GM12878 (cell line): Measurements from ENCODE around the gene DPP9. TPM values are rescaled to one million over a fixed set of nuclear protein-coding genes. Genes with fewer than 3 reads are reported as not detected.

ENCODE experiments used
- CBX5 ChIP-seq: sonication (generic); IDR thresholded peaks from 2 replicates; pipeline ENCODE4 v1.6.1; 2016; ENCODE audit warnings: low read depth, moderate library complexity, mild to moderate bottlenecking, inconsistent platforms
- ETV6 ChIP-seq, 2 experiments: fragments of 450-650 bp in 1 of 2; IDR thresholded peaks in 1 of 2; conservative IDR thresholded peaks in 1 of 2; 2 replicates each; pipeline ENCODE4 v1.6.1; 2014; ENCODE audit warnings: antibody characterized with exemption in 1 of 2, borderline replicate concordance in 1 of 2, low read depth in 1 of 2, mild to moderate bottlenecking in 1 of 2, moderate library complexity in 1 of 2
- POU2F2 ChIP-seq: IDR thresholded peaks from 3 replicates; pipeline ENCODE4 v1.6.1; 2011; ENCODE audit warnings: low read depth, mild to moderate bottlenecking, low read length, borderline replicate concordance
- ZBTB4 ChIP-seq: fragments of 450-650 bp; formaldehyde crosslinking; IDR thresholded peaks from 2 replicates; pipeline ENCODE4 v1.4.0; 2022; ENCODE audit warnings: mild to moderate bottlenecking, moderate library complexity
- ZNF217 ChIP-seq: fragments of 450-650 bp; IDR thresholded peaks from 2 replicates; pipeline ENCODE4 v1.6.1; 2017; ENCODE audit warnings: antibody characterized with exemption, mild to moderate bottlenecking
- polyA plus RNA-seq, 11 experiments: library from polyadenylated mRNA; depleted of rRNA in 4 of 11; unstranded in 6 of 11; stranded (reverse) in 5 of 11; fragments of >200 nt; fragmentation: Nextera tagmentation in 4 of 11; fragmentation: Illumina TruSeq in 1 of 11; extraction: Ambion mirVana in 4 of 11; extraction: Trizol in 1 of 11; gene quantifications; 1 replicate in 1 of 11; 2 replicates in 10 of 11; pipeline versions ENCODE4 v1.2.1 to v1.2.3, GENCODE V29; 2011 to 2016; ENCODE audit warnings: inconsistent platforms in 2 of 11, missing spikeins in 2 of 11, low read depth in 1 of 11
- total RNA-seq, 4 experiments: library from RNA; depleted of rRNA in 3 of 4; stranded (reverse); fragments of >200 nt in 3 of 4; fragmentation: Illumina TruSeq in 1 of 4; extraction: Trizol in 1 of 4; gene quantifications; 2 replicates each; pipeline versions ENCODE4 v1.2.1 to v1.2.3, GENCODE V29; 2013 to 2021
- TF ChIP-seq, protein P1 (sequence below): fragments of 450-650 bp; formaldehyde crosslinking; IDR thresholded peaks from 2 replicates; pipeline ENCODE4 v1.4.0; 2020; ENCODE audit warnings: mild to moderate bottlenecking, moderate library complexity

DPP9 gene
- total and polyA plus RNA-seq, 10 of the 15 experiments (the other 5 are each of a cell fraction or from before 2014, with no cell fraction given): 0.64 to 58.6 (median 27.6) TPM

DNA sequence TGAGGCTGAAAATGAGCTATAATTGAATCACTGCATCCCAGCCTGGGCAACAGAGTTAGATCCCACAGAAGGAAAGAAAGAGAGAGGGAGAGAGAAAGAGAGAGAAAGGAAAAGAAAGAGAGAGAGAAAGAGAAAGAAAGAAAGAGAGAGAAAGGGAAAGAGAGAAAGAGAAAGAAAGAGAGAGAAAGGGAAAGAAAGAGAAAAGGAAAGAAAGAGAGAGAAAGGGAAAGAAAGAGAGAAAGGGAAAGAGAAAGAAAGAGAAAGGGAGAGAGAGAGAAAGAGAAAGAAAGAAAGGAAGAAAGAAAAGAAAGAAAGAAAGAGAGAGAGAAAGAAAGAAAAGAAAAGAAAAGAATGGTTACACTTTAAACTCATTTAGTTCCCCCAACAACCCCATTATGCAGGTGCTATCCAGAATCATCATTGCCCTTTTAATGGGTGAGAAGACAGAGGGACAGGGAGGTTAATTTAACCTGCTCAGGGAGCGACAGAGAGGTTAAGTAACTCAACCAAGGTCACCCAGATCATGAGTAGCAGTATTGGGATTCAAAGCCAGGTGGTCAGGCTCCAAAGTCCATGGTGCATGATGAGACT, 10.2 kb upstream of the DPP9 start (continued):
- TF ChIP-seq, protein P1, sequence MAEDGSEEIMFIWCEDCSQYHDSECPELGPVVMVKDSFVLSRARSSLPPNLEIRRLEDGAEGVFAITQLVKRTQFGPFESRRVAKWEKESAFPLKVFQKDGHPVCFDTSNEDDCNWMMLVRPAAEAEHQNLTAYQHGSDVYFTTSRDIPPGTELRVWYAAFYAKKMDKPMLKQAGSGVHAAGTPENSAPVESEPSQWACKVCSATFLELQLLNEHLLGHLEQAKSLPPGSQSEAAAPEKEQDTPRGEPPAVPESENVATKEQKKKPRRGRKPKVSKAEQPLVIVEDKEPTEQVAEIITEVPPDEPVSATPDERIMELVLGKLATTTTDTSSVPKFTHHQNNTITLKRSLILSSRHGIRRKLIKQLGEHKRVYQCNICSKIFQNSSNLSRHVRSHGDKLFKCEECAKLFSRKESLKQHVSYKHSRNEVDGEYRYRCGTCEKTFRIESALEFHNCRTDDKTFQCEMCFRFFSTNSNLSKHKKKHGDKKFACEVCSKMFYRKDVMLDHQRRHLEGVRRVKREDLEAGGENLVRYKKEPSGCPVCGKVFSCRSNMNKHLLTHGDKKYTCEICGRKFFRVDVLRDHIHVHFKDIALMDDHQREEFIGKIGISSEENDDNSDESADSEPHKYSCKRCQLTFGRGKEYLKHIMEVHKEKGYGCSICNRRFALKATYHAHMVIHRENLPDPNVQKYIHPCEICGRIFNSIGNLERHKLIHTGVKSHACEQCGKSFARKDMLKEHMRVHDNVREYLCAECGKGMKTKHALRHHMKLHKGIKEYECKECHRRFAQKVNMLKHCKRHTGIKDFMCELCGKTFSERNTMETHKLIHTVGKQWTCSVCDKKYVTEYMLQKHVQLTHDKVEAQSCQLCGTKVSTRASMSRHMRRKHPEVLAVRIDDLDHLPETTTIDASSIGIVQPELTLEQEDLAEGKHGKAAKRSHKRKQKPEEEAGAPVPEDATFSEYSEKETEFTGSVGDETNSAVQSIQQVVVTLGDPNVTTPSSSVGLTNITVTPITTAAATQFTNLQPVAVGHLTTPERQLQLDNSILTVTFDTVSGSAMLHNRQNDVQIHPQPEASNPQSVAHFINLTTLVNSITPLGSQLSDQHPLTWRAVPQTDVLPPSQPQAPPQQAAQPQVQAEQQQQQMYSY (CRISPR knock-in tag): no peak
- no peak for TF ChIP-seq POU2F2
- TF ChIP-seq ZNF217: no peak
- no peak for TF ChIP-seq ZBTB4 (CRISPR knock-in tag)
- no peak for TF ChIP-seq ETV6 (conservative IDR thresholded peaks at IDR 0.05 in 1 of 2, IDR thresholded peaks at IDR 0.05 in 1 of 2; ENCODE audit: borderline replicate concordance in 1 of 2, low read depth in 1 of 2)
- TF ChIP-seq CBX5: no peak
